Stimulated activated CD4-positive, alpha-beta T cell treated with anti-CD3 and anti-CD28 coated beads, Interleukin-1b, Interleukin-23, amount 100 ng/mL, for 1 hour (primary cell): ENCODE data around the gene WDR59.
"Not testable (repeated sequence)": the region's sequence is repeated elsewhere in the genome, so short reads cannot be mapped to it uniquely, and the experiment has no call there.

Experiments used
- DNase-seq, 2 donors: peaks; one replicate each; pipeline ENCODE4 v3.0.0-alpha.2; 2020; ENCODE audit warnings: low read depth in 2 of 2

WDR59 gene

DNA sequence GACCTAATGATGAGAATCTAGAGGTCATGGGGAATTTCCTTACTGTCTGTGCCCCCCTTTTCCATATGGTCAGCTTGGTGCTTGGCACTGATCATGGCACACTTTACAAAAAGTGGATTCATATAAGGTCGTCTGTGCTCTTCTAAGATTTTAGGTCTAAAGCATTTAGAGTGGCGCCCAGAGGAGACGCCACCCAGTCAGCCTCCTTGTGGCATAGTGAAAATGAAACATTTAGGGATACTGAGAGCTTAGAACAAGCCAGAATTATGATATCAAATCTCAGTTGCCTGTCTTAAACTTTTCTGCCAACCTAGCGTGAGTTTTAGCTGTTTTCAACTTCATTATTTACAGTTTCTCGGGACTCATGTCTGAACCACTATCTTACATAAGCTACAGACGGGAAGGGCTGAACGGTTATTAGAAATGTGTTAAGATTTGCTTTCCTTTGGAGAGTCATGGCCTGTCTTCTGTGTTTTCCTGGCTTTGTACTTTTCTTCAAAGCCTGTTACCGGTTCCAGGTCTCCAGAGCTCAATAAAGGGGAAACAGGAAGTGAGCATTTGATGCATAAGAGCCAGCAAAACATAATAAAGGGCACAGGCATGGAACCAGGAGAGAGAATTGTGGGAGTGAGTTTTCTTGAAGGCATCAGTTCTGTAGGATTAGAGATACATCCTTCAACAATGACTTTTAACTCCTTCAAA, 27.6 kb upstream of the WDR59 start:
- DNase-seq = no peak

DNA sequence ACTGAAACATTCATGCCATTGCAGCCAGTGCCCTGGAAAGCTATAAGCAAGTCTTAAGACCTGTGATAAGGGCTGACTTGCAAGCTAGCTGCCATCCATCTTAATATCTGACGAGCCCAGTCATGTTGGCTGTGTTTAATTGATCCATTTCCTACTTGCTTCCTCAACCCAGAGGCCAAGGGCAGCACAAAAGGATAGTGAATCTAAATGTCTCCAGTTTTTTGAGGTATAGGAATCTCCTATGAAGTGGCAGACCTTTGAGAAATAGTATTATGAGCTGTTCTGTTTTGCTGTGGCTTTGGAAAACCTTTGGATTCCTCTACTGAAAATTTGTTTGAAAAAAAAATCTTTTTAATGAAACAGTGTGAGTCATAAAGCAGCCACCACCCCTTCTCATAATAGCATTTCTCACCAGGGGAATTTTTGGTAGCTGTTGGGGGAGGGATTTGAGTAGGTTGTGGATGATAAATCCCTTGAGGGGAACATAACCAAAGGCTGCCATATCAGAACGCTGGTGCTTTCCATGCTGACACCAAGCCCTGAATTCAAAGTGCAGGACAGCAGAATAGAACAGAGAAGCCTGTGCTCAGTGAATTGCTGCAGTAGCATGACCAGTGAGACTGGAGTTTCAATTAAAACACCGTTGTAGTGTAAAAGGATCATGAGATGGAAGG, 26.8 kb upstream of the WDR59 start:
- no peak for DNase-seq

DNA sequence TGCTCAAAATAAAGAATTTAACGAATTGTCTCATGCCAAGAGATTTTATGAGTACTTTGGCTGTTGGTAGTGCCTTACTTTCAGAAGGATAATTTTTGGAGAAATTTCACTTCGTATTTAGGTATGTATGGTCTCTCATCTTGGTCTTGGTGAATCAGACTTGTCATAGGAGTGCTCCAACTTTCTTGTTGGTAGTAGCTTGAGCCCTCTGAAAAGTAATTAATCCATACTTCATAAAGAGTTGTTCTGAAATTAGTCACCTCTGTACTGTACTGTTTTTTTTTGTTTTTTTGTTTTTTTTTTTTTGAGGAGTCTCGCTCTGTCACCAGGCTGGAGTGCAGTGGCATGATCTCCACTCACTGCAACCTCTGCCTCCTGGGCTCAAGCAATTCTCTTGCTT, 25.5 kb upstream of the WDR59 start:
- no peak for DNase-seq

DNA sequence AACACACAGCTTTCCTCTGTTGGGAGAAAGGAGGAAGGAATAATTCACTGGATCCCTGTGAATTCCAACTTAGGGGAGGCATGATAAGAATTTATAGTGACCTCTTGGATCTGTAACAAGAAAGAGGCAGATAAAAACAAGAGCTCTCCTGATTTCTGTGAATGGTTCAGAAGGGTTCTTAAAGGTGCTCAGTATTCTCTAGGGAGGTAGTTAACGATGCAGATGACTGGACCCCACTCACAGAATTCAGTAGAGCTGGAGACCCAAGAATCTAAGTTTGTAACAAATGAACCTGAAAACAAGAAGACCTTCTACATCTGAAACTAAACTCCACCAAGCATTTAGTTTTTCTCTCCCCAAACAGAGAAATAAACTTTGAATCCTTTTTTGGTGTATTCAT, 22.5 kb upstream of the WDR59 start:
- no peak for DNase-seq

DNA sequence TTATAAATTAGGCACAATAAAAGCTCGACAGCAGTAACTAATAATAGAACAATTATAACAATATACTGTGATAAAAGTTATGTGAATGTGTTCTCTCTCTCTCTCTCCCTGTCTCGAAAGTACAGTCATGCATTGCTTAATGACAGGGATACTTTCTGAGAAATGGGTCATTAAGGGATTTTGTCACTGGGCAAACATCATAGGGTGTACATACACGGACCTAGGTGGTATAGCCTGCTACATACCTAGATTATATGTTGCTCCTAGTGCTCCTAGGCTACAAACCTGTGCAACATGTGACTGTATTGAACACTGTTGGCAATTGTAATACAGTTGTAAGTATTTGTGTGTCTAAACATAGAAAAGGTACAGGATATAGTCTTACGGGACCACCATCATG, 20.8 kb upstream of the WDR59 start:
- DNase-seq = no peak

DNA sequence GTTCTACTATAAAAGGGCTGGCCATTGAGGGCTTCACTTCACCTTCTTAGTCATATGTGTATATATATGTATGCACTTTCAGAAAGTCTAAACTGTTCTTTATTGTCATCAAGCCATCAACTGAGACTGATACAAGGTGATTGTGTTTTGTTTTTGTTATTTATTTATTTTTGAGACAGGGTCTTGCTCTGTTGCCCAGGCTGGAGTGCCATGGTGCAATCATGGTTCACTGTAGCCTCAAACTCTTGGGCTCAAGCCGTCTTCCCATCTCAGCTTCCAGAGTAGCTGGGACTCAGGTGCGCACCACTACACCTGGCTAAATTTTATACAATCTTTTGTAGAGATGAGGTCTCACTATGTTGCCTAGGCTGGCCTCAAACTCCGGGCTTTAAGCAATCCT, 19.5 kb upstream of the WDR59 start:
- DNase-seq = no peak

DNA sequence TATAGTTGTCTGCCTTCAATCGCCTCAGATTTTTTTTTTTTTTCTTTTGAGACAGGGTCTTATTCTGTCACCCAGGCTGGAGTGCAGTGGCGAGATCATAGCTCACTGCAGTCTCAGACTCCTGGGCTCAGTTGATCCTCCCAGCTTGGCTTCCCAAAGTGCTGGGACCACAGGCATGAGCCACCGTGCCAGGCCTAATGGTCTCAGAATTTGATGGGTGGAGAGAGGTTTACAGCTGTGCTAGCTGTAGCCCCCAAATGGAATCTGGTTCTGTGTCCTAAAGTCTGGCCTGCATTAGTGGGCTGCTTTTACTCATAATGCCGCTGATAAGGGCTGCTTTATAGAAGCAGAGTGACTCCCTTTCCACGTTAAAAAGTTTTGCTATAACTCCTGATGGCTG, 19.0 kb upstream of the WDR59 start:
- no peak for DNase-seq

DNA sequence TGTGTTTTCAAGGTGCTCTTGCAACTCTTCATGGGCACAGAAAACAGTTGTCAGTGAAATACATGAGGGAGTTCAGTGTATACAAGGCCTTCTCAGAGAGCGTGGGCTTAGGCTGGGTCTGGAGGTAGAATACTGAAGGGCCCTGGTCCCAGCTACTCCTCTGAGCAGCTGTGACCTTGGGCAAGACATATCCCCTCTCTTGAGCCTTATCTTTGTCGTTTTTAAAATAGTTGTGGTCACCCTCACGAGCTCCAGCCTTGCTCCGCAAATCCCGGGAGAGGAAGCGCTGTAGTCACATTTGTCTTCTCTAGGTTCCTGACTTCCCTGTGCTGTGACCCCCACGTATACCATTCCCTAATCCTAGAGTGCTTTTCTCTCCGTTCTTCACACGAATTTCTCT, 17.6 kb upstream of the WDR59 start:
- DNase-seq = no peak

DNA sequence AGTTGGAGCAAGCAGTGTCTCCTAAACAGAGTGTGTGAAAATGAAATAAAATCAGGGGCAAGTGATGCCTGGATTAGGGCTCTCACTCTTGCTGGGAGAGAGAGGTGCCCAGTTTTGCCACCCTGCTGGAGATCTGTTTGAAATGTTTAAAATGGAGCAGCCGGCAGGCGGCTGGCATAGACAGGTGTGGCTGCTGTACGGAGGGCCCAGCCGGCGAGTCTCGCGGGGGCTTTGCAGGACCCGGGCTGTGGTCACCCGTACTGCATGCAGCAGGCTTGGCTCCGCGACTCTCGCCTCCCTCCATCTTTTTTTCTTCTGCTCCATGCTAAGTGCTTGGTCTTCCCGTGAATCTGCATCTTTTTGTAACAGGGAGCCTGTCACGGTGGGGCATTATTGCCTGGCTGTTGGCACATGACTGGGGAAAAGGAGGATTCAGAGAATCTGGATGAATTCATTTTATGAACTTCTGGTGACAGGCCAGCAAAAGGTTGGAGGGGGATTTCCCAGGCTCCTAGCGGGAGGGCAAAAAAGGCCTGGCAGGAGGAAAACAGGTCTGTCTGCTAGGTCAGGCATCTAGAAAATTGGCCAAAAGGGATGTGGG, 15.7 kb upstream of the WDR59 start:
- DNase-seq = no peak

DNA sequence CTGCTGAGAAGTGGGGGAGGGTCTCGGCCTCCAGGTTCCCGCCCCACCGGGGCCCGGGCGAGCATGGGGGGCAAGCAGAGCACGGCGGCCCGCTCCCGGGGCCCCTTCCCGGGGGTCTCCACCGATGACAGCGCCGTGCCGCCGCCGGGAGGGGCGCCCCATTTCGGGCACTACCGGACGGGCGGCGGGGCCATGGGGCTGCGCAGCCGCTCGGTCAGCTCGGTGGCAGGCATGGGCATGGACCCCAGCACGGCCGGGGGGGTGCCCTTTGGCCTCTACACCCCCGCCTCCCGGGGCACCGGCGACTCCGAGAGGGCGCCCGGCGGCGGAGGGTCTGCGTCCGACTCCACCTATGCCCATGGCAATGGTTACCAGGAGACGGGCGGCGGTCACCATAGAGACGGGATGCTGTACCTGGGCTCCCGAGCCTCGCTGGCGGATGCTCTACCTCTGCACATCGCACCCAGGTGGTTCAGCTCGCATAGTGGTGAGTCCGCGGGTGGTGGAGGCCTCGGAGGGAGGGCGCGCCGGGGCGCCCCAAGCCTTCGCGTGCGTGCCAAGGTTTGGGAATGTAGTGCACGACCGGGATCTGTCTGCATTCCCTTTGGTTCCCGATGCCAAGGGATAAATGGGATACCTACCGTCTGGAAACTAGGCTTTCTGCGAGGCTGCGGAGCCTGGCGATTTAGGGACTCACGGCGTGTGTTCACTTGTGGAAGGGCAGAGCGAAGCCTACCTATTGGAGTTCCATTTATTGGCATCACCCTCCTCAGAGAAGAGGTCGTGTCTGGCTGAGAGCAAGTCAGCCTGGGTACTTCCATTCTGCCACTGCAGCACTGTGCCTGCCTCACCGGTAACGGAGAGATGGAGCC, 14.9 kb upstream of the WDR59 start:
- peak; percentile 20 to 21 for DNase-seq

DNA sequence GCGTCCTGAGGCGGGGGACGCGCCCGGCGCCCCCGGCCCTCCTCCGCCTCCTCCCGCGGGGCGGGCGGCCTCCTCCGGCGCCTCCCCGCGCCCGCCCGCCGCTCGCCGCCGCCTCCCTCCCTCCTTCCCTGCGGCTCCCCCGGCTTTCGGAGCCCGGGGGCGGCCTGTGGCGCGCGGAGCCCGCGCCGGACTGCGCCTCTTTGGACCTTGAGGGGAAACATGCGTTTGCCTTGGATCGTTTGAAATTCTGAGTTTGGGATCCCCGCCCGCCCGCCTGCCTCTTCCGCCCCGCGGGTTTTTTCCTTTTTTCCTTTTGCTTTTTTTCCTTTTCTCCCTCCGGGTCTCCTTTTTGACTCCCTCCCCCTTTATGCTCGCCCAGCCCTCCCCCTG, 14.3 kb upstream of the WDR59 start:
- no peak for DNase-seq

DNA sequence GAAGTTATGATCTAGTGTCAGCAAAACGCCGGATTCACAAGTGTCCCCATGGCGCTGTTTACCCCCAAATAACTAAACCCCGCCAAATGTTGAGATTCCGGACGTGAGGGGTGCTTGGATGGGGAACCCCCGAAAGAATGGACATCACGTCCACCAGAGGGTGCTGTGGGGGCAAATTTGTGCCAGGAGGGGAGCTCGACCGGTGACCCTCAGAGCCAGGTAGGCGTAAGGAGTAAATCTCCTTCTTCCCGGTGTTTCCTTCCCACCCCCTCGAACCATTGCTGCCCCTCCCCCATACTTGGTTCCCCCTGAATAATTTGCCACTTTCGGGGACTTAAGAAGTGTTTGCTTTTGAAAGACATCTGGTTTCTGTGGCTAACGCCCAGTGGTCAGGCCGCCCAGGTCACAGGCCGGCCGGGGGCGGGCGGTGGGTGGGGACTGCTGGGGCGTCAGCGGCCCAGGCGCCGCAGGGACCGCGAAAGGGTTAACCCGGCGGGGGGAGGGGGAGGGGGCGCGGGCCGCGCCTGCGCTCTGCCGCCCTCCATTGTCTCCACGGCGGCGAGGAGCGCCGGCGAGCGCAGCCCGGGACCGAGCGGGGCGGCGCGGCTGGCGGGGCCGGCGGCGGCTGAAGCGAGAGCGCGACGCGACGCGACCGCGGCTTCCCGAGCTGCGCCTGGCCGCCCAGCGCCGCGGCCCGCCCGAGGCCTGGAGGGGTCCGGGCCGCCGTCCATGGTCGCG, 13.7 kb upstream of the WDR59 start, which contains the start of gene ZNRF1:
Gene ZNRF1 (plus strand): TSS at position 544 of the 738 bp plus-strand sequence. CDS start 648 bp downstream, outside the sequence.
- peak; percentile 59 to 79 for DNase-seq

DNA sequence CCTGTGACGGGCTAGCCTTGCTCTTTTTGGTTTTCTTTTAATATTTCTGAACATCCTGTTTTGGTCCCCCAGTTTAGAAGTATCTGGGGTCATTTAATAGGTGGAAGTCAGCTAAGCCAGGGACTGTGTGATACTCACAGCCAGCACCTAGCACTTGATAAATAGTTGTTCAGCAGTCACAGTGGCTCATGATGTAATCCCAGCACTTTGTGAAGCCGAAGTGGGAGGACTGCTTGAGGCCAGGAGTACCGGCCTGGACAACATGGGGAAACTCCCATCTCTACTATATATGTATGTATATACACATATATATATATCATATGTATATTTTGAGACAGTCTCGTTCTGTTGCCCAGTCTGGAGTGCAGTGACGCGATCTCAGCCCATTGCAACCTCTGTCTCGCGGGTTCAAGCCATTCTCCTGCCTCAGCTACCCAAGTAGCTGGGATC, 12.1 kb upstream of the WDR59 start:
- no peak for DNase-seq

DNA sequence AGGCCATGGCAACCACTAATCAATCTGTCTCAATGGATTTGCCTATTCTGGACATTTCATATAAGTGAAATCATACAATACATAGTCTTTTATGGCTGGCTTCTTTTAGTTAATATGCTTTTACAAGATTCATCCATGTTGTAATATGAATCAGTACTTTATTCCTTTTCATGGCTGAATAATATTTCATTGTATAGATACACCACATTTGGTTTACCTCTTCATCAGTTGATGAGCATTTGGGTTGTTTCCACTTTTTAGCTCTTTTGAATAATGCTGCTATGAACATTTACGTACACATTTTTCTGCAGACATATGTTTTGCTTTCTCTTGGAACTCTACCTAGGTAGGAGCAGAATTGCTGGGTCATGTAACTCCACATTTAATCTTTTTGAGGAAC, 11.1 kb upstream of the WDR59 start:
- no peak for DNase-seq

DNA sequence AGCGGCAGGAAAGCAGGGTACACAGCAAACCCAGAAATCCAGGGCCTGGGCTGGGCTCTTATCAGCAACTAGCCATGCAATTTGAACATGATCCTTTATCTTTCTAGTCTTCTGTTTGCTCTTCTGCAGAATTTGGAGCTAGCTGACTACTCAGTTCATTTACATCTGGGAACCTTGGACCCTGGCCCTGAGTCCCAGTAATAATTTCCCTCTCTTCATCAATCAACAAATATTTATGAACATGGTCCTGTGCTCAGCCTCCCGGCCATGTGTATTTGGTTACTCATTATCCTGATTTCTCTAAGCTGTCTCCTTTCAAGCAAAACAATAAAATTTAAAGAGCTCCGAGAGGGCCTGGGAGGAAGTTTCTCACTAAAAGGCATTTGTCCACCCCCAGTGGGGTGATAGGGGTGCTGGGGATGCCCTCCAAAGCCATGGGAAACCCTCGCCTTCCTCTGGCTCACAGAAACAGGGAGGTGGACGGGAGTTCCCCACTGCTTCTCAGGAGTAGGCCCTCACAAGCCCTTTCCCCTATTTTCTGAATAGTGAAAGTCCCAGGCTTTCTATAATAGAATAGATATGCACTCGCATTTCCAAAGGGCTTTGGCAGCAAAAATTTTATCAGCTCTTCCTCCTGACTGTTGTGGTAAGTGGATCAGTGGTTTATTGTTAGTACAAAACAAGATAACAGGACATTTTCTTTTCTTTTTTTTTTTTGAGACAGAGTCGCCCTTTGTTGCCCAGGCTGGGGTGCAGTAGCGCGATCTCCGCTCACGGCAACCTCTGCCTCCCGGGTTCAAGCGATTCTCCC, 6.9 kb upstream of the WDR59 start:
- no peak for DNase-seq

DNA sequence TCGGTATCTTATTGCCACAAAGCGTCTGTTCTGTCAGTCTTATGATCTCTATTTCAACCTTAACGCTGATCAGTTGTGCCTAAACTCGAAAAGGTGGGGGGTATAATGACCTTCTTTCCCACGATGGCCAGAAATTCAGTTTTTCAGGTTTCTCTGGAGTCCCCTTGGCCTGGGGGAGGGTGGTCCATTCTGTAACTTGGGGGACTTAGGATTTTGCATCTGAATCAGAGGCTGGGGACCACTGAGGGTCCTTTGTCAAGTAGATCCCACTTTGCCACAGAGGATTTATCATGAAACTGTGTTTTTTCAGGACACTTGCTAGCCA, 6.3 kb upstream of the WDR59 start:
- no peak for DNase-seq

DNA sequence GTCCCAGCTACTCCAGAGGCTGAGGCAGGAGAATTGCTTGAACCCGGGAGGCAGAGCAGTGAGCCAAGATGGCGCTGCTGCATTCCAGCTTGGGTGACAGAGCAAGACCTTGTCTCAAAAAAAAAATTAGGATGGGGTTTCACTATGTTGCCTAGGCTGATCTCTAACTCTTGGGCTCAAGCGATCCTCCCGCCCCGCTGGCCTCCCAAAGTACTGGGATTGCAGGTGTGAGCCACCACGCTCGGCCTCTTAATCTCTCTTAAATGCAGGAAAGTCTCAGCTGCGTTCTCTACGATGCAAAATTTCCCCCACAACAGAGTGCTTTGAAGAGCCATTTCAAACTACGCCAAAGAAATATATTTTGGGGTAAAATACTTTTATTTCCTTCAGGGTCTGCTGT, 5.9 kb upstream of the WDR59 start:
- no peak for DNase-seq

DNA sequence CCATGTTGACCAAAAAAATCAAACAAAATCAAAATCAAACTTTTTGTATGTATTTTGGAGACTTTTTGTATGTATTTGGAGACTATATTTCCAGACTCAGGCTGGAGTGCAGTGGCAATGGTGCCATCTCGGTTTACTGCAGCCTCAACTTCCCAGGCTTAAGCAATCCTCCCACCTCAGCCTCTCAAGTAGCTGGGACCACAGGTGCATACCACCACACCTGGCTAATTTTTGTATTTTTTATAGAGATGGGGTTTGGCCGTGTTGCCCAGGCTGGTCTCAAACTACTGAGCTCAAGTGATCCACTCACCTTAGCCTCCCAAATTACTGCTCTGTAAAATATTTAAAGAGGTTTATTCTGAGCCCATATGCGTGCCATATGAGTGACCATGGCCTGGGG, 4.9 kb upstream of the WDR59 start:
- not testable (repeated sequence) for DNase-seq

DNA sequence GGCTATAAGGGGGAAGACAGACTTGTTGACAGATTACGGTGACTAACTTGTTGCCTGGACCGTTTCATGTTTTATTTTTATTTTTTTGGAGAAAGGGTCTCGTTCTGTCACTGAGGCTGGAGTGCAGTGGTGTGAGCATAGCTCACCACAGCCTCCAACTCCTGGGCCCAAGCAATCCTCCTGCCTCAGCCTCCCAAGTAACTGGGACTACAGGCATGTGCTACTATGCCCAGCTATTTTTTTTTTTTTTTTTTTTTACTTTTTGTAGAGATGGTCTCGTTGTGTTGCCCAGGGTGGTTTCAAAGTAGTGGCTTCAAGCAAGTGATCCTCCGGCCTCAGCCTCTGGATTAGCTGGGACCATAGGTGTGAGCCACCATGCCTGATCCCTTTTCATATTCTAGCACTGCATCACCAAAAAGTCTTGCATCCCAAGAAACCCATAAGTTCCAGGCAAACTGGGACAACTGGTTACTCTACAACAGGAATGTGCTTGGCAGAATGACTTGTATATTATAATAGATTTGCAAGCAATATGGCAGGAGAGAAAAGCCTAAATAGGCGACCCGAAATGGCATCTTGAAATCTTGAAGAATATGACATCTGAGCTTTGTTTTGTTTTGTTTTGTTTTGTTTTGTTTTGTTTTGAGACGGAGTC, 2.2 kb upstream of the WDR59 start:
- no peak for DNase-seq

DNA sequence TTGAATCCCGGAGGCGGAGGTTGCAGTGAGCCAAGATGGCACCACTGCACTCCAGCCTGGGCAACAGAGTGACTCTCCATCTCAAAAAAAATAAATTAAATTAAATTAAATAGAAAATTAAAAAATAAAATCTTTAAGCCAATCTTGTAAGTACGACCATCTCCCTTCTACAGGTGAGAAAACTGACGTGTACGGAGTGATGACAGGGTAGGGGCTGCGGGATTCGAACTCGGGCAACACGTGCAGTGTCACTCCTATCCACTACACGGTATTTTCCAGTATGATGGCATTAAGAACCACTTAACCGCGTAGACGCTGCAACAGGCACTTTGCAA, 762 bp downstream of the WDR59 start:
- DNase-seq = no peak
